Measurements from ENCODE around the gene TTC16. TPM values are rescaled to one million over a fixed set of nuclear protein-coding genes. Genes with fewer than 3 reads are reported as not detected.

Gene TTC16
- total and polyA plus RNA-seq, 2 donors (not counting 3 experiments of a cell fraction or from before 2014, with no cell fraction given) = not detected

DNA sequence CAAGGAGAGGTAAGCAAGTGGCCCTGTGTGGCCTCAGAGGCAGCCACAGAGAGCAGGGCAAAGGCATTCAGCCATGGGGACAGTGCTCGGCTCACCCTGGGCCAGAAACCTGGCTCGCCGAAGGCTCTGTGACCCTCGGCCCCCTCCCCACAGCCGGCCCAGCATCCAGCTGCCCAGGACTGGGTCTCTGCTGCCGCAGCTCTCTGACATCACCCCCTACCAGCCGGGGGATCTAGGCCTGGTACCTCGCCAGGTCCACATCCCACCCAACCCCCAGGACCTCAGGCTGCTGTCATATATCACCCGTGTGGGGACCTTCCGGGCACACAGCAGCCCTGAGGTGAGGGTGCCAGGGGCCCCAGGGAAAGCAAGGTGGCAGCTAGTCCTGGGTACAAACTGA, 3.0 kb upstream of the TTC16 start:
- Histone ChIP-seq H2AFZ (ENCODE audit: low read depth, low read length) (no peak overlapping the region), H4K20me1 (replicated peaks; ENCODE audit: control insufficient read depth, extremely low read depth, insufficient read depth, low read length) (no peaks in the 10 kb centered on the region), H3K27me3 (ENCODE audit: control insufficient read depth in 2 of 2, insufficient read depth in 2 of 2, low read length in 2 of 2) (no peaks in the 10 kb centered on the region), H3K4me1 (ENCODE audit: control insufficient read depth, extremely low read depth, insufficient read depth, low read length) (peaks cover 5% of the 10 kb centered on the region), H3K79me2 (ENCODE audit: control insufficient read depth, insufficient read depth, low read length) (peaks cover 5% of the 10 kb centered on the region), H3K9me3 (replicated peaks; ENCODE audit: control insufficient read depth, insufficient read depth, low read length) (no peaks in the 10 kb centered on the region), H3K9me1 (replicated peaks; ENCODE audit: control insufficient read depth, extremely low read depth, insufficient read depth, low read length) (no peaks in the 10 kb centered on the region), H3K4me2 (ENCODE audit: insufficient read depth, low read length) (no peak overlapping the region), H3K4me3 (replicated peaks in 1 of 3; ENCODE audit: insufficient read depth in 1 of 3, low read depth in 1 of 3, low read length in 3 of 3) (no peak overlapping the region), H3K27ac (ENCODE audit: insufficient read depth, low read depth, low read length) (no peak overlapping the region), H3K36me3 (ENCODE audit: control insufficient read depth in 2 of 2, extremely low read depth in 1 of 2, insufficient read depth in 2 of 2, low read length in 2 of 2) (no peaks in the 10 kb centered on the region), H3K9ac (replicated peaks; ENCODE audit: extremely low read depth, insufficient read depth, low read length) (no peak overlapping the region)
- no peak for TF ChIP-seq FOS (IDR thresholded peaks at IDR 0.05; ENCODE audit: borderline replicate concordance, insufficient read depth, low read length)
- no peak for TF ChIP-seq GATA2 (IDR thresholded peaks at IDR 0.05; ENCODE audit: insufficient read depth, insufficient read length, low read depth, low read length)
- no peak for TF ChIP-seq MYC (IDR thresholded peaks at IDR 0.05; ENCODE audit: low read depth, low read length)
- no peak for TF ChIP-seq POLR2A (IDR thresholded peaks at IDR 0.05; ENCODE audit: low read depth, low read length)
- TF ChIP-seq, protein P1, sequence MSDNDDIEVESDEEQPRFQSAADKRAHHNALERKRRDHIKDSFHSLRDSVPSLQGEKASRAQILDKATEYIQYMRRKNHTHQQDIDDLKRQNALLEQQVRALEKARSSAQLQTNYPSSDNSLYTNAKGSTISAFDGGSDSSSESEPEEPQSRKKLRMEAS (IDR thresholded peaks at IDR 0.05; ENCODE audit: insufficient read depth, insufficient read length) = no peak
- TF ChIP-seq EZH2 (IDR thresholded peaks at IDR 0.05; ENCODE audit: borderline replicate concordance, low read depth, low read length, severe bottlenecking) = no peak
- TF ChIP-seq, protein P2, sequence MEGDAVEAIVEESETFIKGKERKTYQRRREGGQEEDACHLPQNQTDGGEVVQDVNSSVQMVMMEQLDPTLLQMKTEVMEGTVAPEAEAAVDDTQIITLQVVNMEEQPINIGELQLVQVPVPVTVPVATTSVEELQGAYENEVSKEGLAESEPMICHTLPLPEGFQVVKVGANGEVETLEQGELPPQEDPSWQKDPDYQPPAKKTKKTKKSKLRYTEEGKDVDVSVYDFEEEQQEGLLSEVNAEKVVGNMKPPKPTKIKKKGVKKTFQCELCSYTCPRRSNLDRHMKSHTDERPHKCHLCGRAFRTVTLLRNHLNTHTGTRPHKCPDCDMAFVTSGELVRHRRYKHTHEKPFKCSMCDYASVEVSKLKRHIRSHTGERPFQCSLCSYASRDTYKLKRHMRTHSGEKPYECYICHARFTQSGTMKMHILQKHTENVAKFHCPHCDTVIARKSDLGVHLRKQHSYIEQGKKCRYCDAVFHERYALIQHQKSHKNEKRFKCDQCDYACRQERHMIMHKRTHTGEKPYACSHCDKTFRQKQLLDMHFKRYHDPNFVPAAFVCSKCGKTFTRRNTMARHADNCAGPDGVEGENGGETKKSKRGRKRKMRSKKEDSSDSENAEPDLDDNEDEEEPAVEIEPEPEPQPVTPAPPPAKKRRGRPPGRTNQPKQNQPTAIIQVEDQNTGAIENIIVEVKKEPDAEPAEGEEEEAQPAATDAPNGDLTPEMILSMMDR (IDR thresholded peaks at IDR 0.05; ENCODE audit: extremely low read depth in 1 of 2, insufficient read depth in 1 of 2, low read depth in 1 of 2, low read length in 2 of 2) = no peak
- no peak for TF ChIP-seq JUN (IDR thresholded peaks at IDR 0.05; ENCODE audit: borderline replicate concordance, insufficient read depth, insufficient read length, low read depth)
- no peak for TF ChIP-seq POLR2AphosphoS5 (IDR thresholded peaks at IDR 0.05; ENCODE audit: insufficient read depth, low read depth, low read length)
- DNase-seq (ENCODE audit: low read depth, low spot score) (no peak), FAIRE-seq (no peak)
- dilution Hi-C loops (cut with MboI; ENCODE audit: extremely low pct_ligation_motif_present, low sequenced_read_pairs) (no loop called here), intact Hi-C loops (cut with micrococcal nuclease) (no loop called here)
- CTCF ChIA-PET = interaction anchor here (1.2 to 3.3 kb wide), 2 partner anchors 11 to 22 kb away, joined by 3 to 9 read pairs; partner anchors contain the start of gene TOR2A
- POLR2A ChIA-PET = no interaction called here
- no TSS peak for BruUV-seq (replicated peaks)
